ENCODE data around the gene BCKDHA. TPM values are rescaled to one million over a fixed set of nuclear protein-coding genes. Genes with fewer than 3 reads are reported as not detected.

The BCKDHA gene
- total RNA-seq, 1 experiment from 2014 or later: 17.7 TPM

DNA sequence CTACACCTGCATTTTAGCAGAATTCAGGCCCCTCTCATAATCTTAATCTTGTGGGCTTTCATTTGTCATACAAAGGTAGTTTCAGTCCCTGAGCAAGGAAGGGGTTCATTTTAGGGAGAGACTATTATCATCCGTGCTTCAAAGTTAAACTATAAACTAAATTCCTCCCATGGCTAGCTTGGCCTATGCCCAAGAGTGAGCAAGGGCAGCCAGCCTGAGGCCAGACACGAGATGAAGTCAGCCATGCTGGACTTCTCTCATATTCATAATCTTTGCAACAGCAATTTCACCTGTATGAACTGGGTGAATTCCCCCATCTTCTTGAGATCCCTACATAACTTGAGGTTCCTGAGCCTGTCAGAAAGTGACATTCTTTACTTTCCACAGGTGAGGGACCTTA, 58.3 kb downstream of the BCKDHA start:
- BruUV-seq (replicated peaks): no TSS peak
- ChIA-PET CTCF (no interaction called here), RAD21 (ENCODE audit: low non-redundant PET in 1 of 2, low total read pairs in 2 of 2, uncharacterized antibody in 2 of 2, unreplicated experiment in 2 of 2) (no interaction called here), POLR2A (no interaction called here)
- Histone ChIP-seq H3K79me2 (ENCODE audit: insufficient read depth, low read length) (no peaks in the 10 kb centered on the region), H3K4me1 (ENCODE audit: control insufficient read depth in 1 of 2, insufficient read depth in 2 of 2, low read length in 2 of 2) (no peaks in the 10 kb centered on the region), H3K36me3 (ENCODE audit: control insufficient read depth in 1 of 2, insufficient read depth in 2 of 2, low read length in 2 of 2) (no peaks in the 10 kb centered on the region), H3K9ac (ENCODE audit: low read length) (no peak overlapping the region), H3K27ac (ENCODE audit: low read depth, low read length) (no peak overlapping the region), H3K4me2 (ENCODE audit: low read length) (no peak overlapping the region), H3K9me2 (ENCODE audit: insufficient read depth) (no peaks in the 10 kb centered on the region), H4K20me1 (ENCODE audit: insufficient read depth) (no peaks in the 10 kb centered on the region), H2AFZ (ENCODE audit: low read depth, low read length, poor library complexity, severe bottlenecking) (no peak overlapping the region), H3K4me3 (replicated peaks in 1 of 2; ENCODE audit: low read depth in 1 of 2, low read length in 2 of 2) (no peak overlapping the region), H3K9me3 (ENCODE audit: control insufficient read depth in 1 of 2, insufficient read depth in 1 of 2, low read depth in 1 of 2, low read length in 2 of 2) (0 out of 4 replicates have a peak, but pooled peaks cover 0 to 3% of the 10 kb centered on the region in 2 experiments), H3K27me3 (ENCODE audit: insufficient read depth, low read length) (peaks cover 34% of the 10 kb centered on the region)
- intact Hi-C loops (cut with micrococcal nuclease): no loop called here
- no peak for ATAC-seq
- TF ChIP-seq CBX3 (IDR thresholded peaks at IDR 0.05; ENCODE audit: low read depth): no peak
- TF ChIP-seq, protein P1, sequence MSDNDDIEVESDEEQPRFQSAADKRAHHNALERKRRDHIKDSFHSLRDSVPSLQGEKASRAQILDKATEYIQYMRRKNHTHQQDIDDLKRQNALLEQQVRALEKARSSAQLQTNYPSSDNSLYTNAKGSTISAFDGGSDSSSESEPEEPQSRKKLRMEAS (IDR thresholded peaks at IDR 0.05): no peak
- TF ChIP-seq JUND (IDR thresholded peaks at IDR 0.05): no peak
- TF ChIP-seq EZH2 (IDR thresholded peaks at IDR 0.05): no peak
- no peak for TF ChIP-seq TCF7L2 (IDR thresholded peaks at IDR 0.05; ENCODE audit: borderline replicate concordance, extremely low read depth, insufficient read depth, insufficient read length)
- DNase-seq (ENCODE audit: low read depth, low spot score): no peak

DNA sequence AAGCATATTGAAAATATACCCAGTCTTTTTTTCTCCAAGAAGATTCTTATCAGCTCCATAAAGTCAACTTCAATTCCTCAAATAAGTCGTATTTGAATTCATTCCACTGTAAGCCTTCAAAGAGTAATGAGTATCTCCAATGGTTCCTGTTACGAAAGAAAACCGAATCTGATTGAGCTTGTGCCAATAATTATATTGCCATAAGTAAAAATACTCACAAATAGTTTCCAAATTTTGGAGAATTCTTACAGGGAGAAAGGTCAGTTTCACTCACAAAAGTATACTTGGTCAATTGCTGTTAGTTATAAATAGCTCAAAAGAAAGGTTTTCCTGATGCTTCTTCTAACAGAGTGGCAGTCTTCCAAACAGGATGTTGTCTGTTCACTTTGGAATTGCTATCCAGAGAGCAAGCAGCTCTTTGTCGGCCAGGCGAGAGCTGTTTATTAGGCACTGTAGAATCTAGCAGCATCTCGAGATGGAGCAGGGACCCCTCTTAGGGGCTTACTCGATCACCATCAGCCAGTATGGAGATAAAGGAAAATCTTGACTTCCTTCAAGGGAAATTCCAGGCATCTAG, 58.8 kb downstream of the BCKDHA start:
- no peak for ATAC-seq
- intact Hi-C loops (cut with micrococcal nuclease): no loop called here
- no TSS peak for BruUV-seq (replicated peaks)
- no peaks in the 10 kb centered on the region for H3K79me2 ChIP-seq (ENCODE audit: insufficient read depth, low read length)
- no peak overlapping the region for H3K4me3 ChIP-seq (replicated peaks in 1 of 2; ENCODE audit: low read depth in 1 of 2, low read length in 2 of 2)
- no peak overlapping the region for H3K27ac ChIP-seq (ENCODE audit: low read depth, low read length)
- peaks cover 39% of the 10 kb centered on the region for H3K27me3 ChIP-seq (ENCODE audit: insufficient read depth, low read length)
- DNase-seq (ENCODE audit: low read depth, low spot score): no peak
- POLR2A ChIA-PET: no interaction called here
- RAD21 ChIA-PET (ENCODE audit: low non-redundant PET in 1 of 2, low total read pairs in 2 of 2, uncharacterized antibody in 2 of 2, unreplicated experiment in 2 of 2): no interaction called here
- H3K36me3 ChIP-seq (ENCODE audit: control insufficient read depth in 1 of 2, insufficient read depth in 2 of 2, low read length in 2 of 2): no peaks in the 10 kb centered on the region
- H3K4me1 ChIP-seq (ENCODE audit: control insufficient read depth in 1 of 2, insufficient read depth in 2 of 2, low read length in 2 of 2): no peaks in the 10 kb centered on the region
- H3K9ac ChIP-seq (ENCODE audit: low read length): no peak overlapping the region
- CTCF ChIA-PET: no interaction called here
- 0 out of 4 replicates have a peak, but pooled peaks cover 0 to 3% of the 10 kb centered on the region in 2 experiments for H3K9me3 ChIP-seq (ENCODE audit: control insufficient read depth in 1 of 2, insufficient read depth in 1 of 2, low read depth in 1 of 2, low read length in 2 of 2)
- no peak overlapping the region for H2AFZ ChIP-seq (ENCODE audit: low read depth, low read length, poor library complexity, severe bottlenecking)
- H3K4me2 ChIP-seq (ENCODE audit: low read length): no peak overlapping the region
- H4K20me1 ChIP-seq (ENCODE audit: insufficient read depth): no peaks in the 10 kb centered on the region
- H3K9me2 ChIP-seq (ENCODE audit: insufficient read depth): no peaks in the 10 kb centered on the region
- TF ChIP-seq SRF (IDR thresholded peaks at IDR 0.05; ENCODE audit: low read depth) (no peak), CEBPB (IDR thresholded peaks at IDR 0.05; ENCODE audit: low read depth) (no peak), SP1 (IDR thresholded peaks at IDR 0.05; ENCODE audit: low read depth) (no peak), FOSL1 (IDR thresholded peaks at IDR 0.05; ENCODE audit: low read depth) (no peak), YY1 (IDR thresholded peaks at IDR 0.05; ENCODE audit: extremely low read depth, insufficient replicate concordance, low read depth, low read length) (no peak), RAD21 (IDR thresholded peaks at IDR 0.05; ENCODE audit: low read depth) (no peak), SIN3A (IDR thresholded peaks at IDR 0.05; ENCODE audit: low read depth) (no peak), JUND (IDR thresholded peaks at IDR 0.05) (no peak), CBX3 (IDR thresholded peaks at IDR 0.05; ENCODE audit: low read depth) (no peak), TCF7L2 (IDR thresholded peaks at IDR 0.05; ENCODE audit: borderline replicate concordance, extremely low read depth, insufficient read depth, insufficient read length) (no peak), EZH2phosphoT487 (IDR thresholded peaks at IDR 0.05; ENCODE audit: borderline replicate concordance) (no peak), ZNF274 (IDR thresholded peaks at IDR 0.05; ENCODE audit: low read depth, low read length) (no peak)
- TF ChIP-seq, protein P2, sequence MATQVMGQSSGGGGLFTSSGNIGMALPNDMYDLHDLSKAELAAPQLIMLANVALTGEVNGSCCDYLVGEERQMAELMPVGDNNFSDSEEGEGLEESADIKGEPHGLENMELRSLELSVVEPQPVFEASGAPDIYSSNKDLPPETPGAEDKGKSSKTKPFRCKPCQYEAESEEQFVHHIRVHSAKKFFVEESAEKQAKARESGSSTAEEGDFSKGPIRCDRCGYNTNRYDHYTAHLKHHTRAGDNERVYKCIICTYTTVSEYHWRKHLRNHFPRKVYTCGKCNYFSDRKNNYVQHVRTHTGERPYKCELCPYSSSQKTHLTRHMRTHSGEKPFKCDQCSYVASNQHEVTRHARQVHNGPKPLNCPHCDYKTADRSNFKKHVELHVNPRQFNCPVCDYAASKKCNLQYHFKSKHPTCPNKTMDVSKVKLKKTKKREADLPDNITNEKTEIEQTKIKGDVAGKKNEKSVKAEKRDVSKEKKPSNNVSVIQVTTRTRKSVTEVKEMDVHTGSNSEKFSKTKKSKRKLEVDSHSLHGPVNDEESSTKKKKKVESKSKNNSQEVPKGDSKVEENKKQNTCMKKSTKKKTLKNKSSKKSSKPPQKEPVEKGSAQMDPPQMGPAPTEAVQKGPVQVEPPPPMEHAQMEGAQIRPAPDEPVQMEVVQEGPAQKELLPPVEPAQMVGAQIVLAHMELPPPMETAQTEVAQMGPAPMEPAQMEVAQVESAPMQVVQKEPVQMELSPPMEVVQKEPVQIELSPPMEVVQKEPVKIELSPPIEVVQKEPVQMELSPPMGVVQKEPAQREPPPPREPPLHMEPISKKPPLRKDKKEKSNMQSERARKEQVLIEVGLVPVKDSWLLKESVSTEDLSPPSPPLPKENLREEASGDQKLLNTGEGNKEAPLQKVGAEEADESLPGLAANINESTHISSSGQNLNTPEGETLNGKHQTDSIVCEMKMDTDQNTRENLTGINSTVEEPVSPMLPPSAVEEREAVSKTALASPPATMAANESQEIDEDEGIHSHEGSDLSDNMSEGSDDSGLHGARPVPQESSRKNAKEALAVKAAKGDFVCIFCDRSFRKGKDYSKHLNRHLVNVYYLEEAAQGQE (IDR thresholded peaks at IDR 0.05; ENCODE audit: low read depth): no peak
- TF ChIP-seq, protein P1 (IDR thresholded peaks at IDR 0.05): no peak

Measured in HCT116 (cell line).